ENCODE results near the gene ADAT3.

Gene ADAT3

DNA sequence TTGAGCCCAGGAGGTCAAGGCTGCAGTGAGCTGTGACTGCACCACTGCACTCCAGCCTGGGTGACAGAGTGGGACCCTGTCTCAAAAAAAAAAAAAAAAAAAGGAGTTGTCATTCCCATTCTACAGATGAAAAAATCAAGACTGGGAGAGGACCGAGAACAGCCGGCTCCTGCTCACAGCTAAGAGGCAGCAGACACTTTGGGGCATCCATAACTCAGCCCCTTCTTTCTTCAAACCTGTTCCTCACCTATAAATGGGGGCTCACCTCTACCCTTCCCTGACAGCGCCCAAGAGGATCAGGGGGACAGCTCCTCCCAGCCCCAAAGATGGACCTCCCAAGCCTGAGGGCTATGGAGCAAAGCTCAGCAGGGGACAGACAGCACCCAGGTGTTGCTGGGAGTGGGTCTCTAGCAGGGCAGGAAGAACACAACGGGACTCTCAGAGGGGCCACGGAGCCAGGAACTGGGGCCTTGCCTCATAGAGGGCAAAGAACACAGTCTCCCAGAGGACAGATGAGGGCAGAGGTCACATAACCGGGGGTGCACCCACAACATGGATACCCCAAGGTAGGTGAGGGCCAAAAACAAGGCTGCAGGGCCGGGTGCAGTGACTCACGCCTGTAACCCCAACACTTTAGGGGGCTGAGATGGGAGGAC, 38.4 kb upstream of the ADAT3 start:
- no peak overlapping the region for H3K27ac ChIP-seq (ENCODE audit: poor library complexity, severe bottlenecking)
- DNase-seq (ENCODE audit: low spot score) (no peak), ATAC-seq (ENCODE audit: low read depth) (no peak)
- H3K36me3 ChIP-seq (ENCODE audit: low read depth): no peaks in the 10 kb centered on the region; the same call in 1 of the 2 replicates
- TF ChIP-seq, protein P1, sequence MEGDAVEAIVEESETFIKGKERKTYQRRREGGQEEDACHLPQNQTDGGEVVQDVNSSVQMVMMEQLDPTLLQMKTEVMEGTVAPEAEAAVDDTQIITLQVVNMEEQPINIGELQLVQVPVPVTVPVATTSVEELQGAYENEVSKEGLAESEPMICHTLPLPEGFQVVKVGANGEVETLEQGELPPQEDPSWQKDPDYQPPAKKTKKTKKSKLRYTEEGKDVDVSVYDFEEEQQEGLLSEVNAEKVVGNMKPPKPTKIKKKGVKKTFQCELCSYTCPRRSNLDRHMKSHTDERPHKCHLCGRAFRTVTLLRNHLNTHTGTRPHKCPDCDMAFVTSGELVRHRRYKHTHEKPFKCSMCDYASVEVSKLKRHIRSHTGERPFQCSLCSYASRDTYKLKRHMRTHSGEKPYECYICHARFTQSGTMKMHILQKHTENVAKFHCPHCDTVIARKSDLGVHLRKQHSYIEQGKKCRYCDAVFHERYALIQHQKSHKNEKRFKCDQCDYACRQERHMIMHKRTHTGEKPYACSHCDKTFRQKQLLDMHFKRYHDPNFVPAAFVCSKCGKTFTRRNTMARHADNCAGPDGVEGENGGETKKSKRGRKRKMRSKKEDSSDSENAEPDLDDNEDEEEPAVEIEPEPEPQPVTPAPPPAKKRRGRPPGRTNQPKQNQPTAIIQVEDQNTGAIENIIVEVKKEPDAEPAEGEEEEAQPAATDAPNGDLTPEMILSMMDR (IDR thresholded peaks at IDR 0.05; ENCODE audit: poor library complexity, severe bottlenecking): no peak
- H3K9me3 ChIP-seq (ENCODE audit: severe bottlenecking): no peaks in the 10 kb centered on the region
- no peak overlapping the region for H3K4me3 ChIP-seq (ENCODE audit: severe bottlenecking)
- H3K4me1 ChIP-seq (ENCODE audit: insufficient read depth, poor library complexity, severe bottlenecking): no peaks in the 10 kb centered on the region
- H3K27me3 ChIP-seq (ENCODE audit: insufficient read depth, poor library complexity, severe bottlenecking): no peaks in the 10 kb centered on the region

- Histone ChIP-seq H3K27me3 (ENCODE audit: insufficient read depth, poor library complexity, severe bottlenecking) (no peaks in the 10 kb centered on the region), H3K27ac (ENCODE audit: poor library complexity, severe bottlenecking) (no peak overlapping the region), H3K4me1 (ENCODE audit: insufficient read depth, poor library complexity, severe bottlenecking) (no peaks in the 10 kb centered on the region), H3K9me3 (ENCODE audit: severe bottlenecking) (no peaks in the 10 kb centered on the region), H3K36me3 (ENCODE audit: low read depth) (no peaks in the 10 kb centered on the region; the same call in 1 of the 2 replicates), H3K4me3 (ENCODE audit: severe bottlenecking) (no peak overlapping the region)
- no peak for DNase-seq (ENCODE audit: low spot score)
- no peak for ATAC-seq (ENCODE audit: low read depth)
- TF ChIP-seq, protein P1 (IDR thresholded peaks at IDR 0.05; ENCODE audit: poor library complexity, severe bottlenecking): no peak
Observed at GRCh38 chr19:1867349-1867724, 37.9 kb upstream of the ADAT3 start.

- DNase-seq (ENCODE audit: low spot score) (no peak), ATAC-seq (ENCODE audit: low read depth) (no peak)
- Histone ChIP-seq H3K9me3 (ENCODE audit: severe bottlenecking) (no peaks in the 10 kb centered on the region), H3K27ac (ENCODE audit: poor library complexity, severe bottlenecking) (no peak overlapping the region), H3K4me1 (ENCODE audit: insufficient read depth, poor library complexity, severe bottlenecking) (peaks cover 9% of the 10 kb centered on the region), H3K36me3 (ENCODE audit: low read depth) (no peaks in the 10 kb centered on the region; the same call in 1 of the 2 replicates), H3K27me3 (ENCODE audit: insufficient read depth, poor library complexity, severe bottlenecking) (no peaks in the 10 kb centered on the region), H3K4me3 (ENCODE audit: severe bottlenecking) (no peak overlapping the region)
- TF ChIP-seq, protein P1 (IDR thresholded peaks at IDR 0.05; ENCODE audit: poor library complexity, severe bottlenecking): no peak
Observed at GRCh38 chr19:1868971-1869370, 36.2 kb upstream of the ADAT3 start.

DNA sequence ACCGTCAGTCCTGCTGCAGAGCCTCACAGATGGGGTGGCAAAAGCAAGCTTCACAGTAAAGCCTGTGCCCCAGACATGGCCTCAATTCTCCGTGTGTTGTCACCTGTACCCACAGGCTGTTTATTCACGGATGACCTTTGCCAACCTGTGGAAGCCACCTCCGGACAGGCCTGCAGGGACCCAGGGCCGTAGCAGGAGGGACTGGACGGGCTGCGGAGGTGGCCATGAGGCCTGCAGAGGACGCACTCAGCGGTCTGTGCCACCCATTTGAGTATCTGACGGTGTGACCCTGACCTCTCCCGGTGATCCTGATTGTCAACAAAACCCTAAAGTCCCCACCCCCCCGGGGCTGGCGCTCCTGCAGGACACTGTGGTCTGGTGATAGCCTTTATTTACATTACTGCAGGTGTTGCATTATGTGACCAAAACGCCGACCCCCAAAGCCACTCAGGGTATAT, 34.0 kb upstream of the ADAT3 start:
- TF ChIP-seq, protein P1 (IDR thresholded peaks at IDR 0.05; ENCODE audit: poor library complexity, severe bottlenecking): no peak
- no peak for ATAC-seq (ENCODE audit: low read depth)

DNA sequence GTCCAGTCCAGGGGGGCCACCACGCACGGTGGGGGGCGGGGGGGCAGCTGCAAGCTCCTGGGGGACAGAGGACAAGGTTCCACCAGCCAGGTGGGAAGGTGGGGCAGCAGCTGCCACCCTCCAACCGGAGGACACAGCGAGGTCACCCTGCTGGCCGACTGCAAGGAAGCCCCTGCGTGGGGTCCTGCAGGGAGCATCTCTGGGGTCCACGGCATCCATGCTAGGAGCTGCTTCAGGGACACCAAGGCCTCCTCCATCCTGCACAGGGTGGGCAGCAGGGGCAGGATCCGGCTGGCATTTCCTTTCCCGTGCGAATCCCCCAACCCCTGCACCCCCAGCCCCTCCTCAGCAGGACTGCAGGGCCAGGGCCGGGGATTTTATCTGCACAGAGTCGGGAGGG, 33.6 kb upstream of the ADAT3 start:
- H3K36me3 ChIP-seq (ENCODE audit: low read depth): peaks cover 3% of the 10 kb centered on the region; the same call in 1 of the 2 replicates
- TF ChIP-seq, protein P1 (IDR thresholded peaks at IDR 0.05; ENCODE audit: poor library complexity, severe bottlenecking): no peak
- H3K4me3 ChIP-seq (ENCODE audit: severe bottlenecking): no peak overlapping the region
- H3K27ac ChIP-seq (ENCODE audit: poor library complexity, severe bottlenecking): no peak overlapping the region
- DNase-seq (ENCODE audit: low spot score) (no peak), ATAC-seq (ENCODE audit: low read depth) (no peak)
- no peaks in the 10 kb centered on the region for H3K9me3 ChIP-seq (ENCODE audit: severe bottlenecking)
- H3K27me3 ChIP-seq (ENCODE audit: insufficient read depth, poor library complexity, severe bottlenecking): no peaks in the 10 kb centered on the region
- peaks cover 14% of the 10 kb centered on the region for H3K4me1 ChIP-seq (ENCODE audit: insufficient read depth, poor library complexity, severe bottlenecking)

More for the DNA sequence above, 34.0 kb upstream of the ADAT3 start:
- Histone ChIP-seq H3K36me3 (ENCODE audit: low read depth) (peaks cover 3% of the 10 kb centered on the region; the same call in 1 of the 2 replicates), H3K9me3 (ENCODE audit: severe bottlenecking) (no peaks in the 10 kb centered on the region), H3K4me3 (ENCODE audit: severe bottlenecking) (no peak overlapping the region), H3K27ac (ENCODE audit: poor library complexity, severe bottlenecking) (no peak overlapping the region), H3K4me1 (ENCODE audit: insufficient read depth, poor library complexity, severe bottlenecking) (peaks cover 14% of the 10 kb centered on the region), H3K27me3 (ENCODE audit: insufficient read depth, poor library complexity, severe bottlenecking) (no peaks in the 10 kb centered on the region)
- DNase-seq (ENCODE audit: low spot score): no peak
